Measurements from ENCODE around the gene TRPV3.

The TRPV3 gene

DNA sequence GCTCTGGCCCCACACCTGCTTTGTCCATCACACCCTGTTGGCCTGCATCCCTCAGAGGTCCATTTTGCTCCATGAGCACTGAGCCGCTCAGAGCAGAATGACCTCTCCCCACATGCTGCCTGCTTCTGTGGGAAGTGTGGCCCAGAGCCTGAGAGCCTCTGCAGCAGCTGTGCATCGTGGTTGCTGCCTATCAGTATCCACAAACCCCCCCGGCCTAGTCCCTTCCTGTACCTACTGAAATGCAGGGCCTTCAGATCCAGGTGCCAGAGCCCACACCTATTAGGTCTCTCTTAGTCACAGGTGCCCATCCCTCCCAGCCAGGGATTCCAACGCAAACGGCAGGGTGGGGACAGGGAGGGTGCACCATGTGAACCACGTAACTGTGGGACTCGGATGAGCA is 16.6 kb upstream of the TRPV3 start:
- DNase-seq: no peak
- no peaks in the 10 kb centered on the region for H3K4me1 ChIP-seq (ENCODE audit: insufficient read depth, low read length)
- TF ChIP-seq, protein P1, sequence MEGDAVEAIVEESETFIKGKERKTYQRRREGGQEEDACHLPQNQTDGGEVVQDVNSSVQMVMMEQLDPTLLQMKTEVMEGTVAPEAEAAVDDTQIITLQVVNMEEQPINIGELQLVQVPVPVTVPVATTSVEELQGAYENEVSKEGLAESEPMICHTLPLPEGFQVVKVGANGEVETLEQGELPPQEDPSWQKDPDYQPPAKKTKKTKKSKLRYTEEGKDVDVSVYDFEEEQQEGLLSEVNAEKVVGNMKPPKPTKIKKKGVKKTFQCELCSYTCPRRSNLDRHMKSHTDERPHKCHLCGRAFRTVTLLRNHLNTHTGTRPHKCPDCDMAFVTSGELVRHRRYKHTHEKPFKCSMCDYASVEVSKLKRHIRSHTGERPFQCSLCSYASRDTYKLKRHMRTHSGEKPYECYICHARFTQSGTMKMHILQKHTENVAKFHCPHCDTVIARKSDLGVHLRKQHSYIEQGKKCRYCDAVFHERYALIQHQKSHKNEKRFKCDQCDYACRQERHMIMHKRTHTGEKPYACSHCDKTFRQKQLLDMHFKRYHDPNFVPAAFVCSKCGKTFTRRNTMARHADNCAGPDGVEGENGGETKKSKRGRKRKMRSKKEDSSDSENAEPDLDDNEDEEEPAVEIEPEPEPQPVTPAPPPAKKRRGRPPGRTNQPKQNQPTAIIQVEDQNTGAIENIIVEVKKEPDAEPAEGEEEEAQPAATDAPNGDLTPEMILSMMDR (IDR thresholded peaks at IDR 0.05; ENCODE audit: borderline replicate concordance, extremely low read depth, low read length, poor library complexity, severe bottlenecking): no peak
- TF ChIP-seq EZH2 (IDR thresholded peaks at IDR 0.05; ENCODE audit: borderline replicate concordance, low read depth, low read length, severe bottlenecking): no peak
- no peak overlapping the region for H2AFZ ChIP-seq (ENCODE audit: low read depth, low read length)
- no peak overlapping the region for H3K4me2 ChIP-seq (ENCODE audit: insufficient read depth, low read length)
- H3K9me3 ChIP-seq (ENCODE audit: insufficient read depth, low read length, severe bottlenecking): no peaks in the 10 kb centered on the region
- no peaks in the 10 kb centered on the region for H3K36me3 ChIP-seq (ENCODE audit: insufficient read depth, low read length)
- no peaks in the 10 kb centered on the region for H3K79me2 ChIP-seq (ENCODE audit: insufficient read depth, low read length)
- H3K4me3 ChIP-seq (ENCODE audit: low read depth in 1 of 2, low read length in 2 of 2): no peak overlapping the region
- no peaks in the 10 kb centered on the region for H4K20me1 ChIP-seq (ENCODE audit: insufficient read depth, low read length)
- ATAC-seq (ENCODE audit: insufficient read depth, low read depth): no peak
- no peak overlapping the region for H3K27ac ChIP-seq (ENCODE audit: low read length)
- H3K9ac ChIP-seq (ENCODE audit: low read depth, low read length): no peak overlapping the region
- no peaks in the 10 kb centered on the region for H3K27me3 ChIP-seq (ENCODE audit: insufficient read depth, low read length, poor library complexity)

DNA sequence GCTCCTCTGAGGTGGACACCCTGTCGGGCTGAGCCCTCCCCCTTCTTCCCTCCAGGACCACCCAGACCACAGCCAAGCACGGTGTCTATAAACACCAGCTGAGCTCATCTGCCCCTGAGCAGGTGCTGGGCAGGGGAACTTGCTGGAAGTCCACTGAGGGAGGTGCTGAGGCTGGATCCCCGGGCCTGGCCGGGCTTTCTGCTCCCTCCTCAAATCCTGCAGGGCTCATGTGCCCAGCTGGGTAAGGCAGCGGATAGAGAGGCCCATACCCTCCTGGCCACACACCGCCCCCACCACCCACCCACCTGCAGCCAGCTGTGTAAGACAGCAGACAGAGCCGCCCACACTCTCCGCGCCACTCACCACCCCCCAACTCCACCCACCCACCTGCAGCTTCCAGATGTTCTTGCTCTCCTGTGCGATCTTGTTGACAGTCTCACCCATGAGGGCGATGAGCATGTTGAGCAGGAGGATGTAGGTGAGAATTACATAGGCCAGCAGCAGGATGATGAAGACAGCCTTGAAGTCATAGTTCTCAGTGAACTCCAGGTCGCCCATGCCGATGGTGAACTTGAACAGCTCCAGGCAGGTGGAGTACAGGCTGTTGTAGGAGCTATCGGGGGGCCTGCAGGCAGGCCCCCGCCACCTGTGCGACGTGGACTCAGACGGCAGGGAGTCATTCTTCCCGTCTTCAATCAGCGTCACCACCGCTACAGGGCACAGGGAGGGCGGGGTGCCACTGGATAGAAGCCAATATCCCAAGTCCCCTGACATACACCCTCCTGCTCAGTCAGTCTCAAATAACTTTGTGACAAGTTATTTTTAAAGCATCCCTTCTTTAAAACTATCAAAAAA is 15.9 kb upstream of the TRPV3 start:
- H3K4me3 ChIP-seq (ENCODE audit: low read depth in 1 of 2, low read length in 2 of 2): no peak overlapping the region
- H3K27ac ChIP-seq (ENCODE audit: low read length): no peak overlapping the region
- H3K79me2 ChIP-seq (ENCODE audit: insufficient read depth, low read length): no peaks in the 10 kb centered on the region
- H3K9me3 ChIP-seq (ENCODE audit: insufficient read depth, low read length, severe bottlenecking): no peaks in the 10 kb centered on the region
- ATAC-seq (ENCODE audit: insufficient read depth, low read depth): no peak
- no peaks in the 10 kb centered on the region for H4K20me1 ChIP-seq (ENCODE audit: insufficient read depth, low read length)
- no peaks in the 10 kb centered on the region for H3K4me1 ChIP-seq (ENCODE audit: insufficient read depth, low read length)
- DNase-seq: no peak
- no peak overlapping the region for H2AFZ ChIP-seq (ENCODE audit: low read depth, low read length)
- no peaks in the 10 kb centered on the region for H3K36me3 ChIP-seq (ENCODE audit: insufficient read depth, low read length)
- H3K9ac ChIP-seq (ENCODE audit: low read depth, low read length): no peak overlapping the region
- TF ChIP-seq, protein P1 (IDR thresholded peaks at IDR 0.05; ENCODE audit: borderline replicate concordance, extremely low read depth, low read length, poor library complexity, severe bottlenecking): no peak
- no peak for TF ChIP-seq EZH2 (IDR thresholded peaks at IDR 0.05; ENCODE audit: borderline replicate concordance, low read depth, low read length, severe bottlenecking)
- no peak overlapping the region for H3K4me2 ChIP-seq (ENCODE audit: insufficient read depth, low read length)
- H3K27me3 ChIP-seq (ENCODE audit: insufficient read depth, low read length, poor library complexity): no peaks in the 10 kb centered on the region

- no peaks in the 10 kb centered on the region for H3K79me2 ChIP-seq (ENCODE audit: insufficient read depth, low read length)
- no peaks in the 10 kb centered on the region for H3K4me1 ChIP-seq (ENCODE audit: insufficient read depth, low read length)
- no peaks in the 10 kb centered on the region for H3K9me3 ChIP-seq (ENCODE audit: insufficient read depth, low read length, severe bottlenecking)
- H3K4me3 ChIP-seq (ENCODE audit: low read depth in 1 of 2, low read length in 2 of 2): no peak overlapping the region
- no peak overlapping the region for H3K4me2 ChIP-seq (ENCODE audit: insufficient read depth, low read length)
- H3K36me3 ChIP-seq (ENCODE audit: insufficient read depth, low read length): no peaks in the 10 kb centered on the region
- no peak overlapping the region for H2AFZ ChIP-seq (ENCODE audit: low read depth, low read length)
- no peak overlapping the region for H3K27ac ChIP-seq (ENCODE audit: low read length)
- TF ChIP-seq, protein P1 (IDR thresholded peaks at IDR 0.05; ENCODE audit: borderline replicate concordance, extremely low read depth, low read length, poor library complexity, severe bottlenecking): no peak
- TF ChIP-seq EZH2 (IDR thresholded peaks at IDR 0.05; ENCODE audit: borderline replicate concordance, low read depth, low read length, severe bottlenecking): no peak
- no peaks in the 10 kb centered on the region for H3K27me3 ChIP-seq (ENCODE audit: insufficient read depth, low read length, poor library complexity)
- ATAC-seq (ENCODE audit: insufficient read depth, low read depth) (no peak), DNase-seq (no peak)
- H4K20me1 ChIP-seq (ENCODE audit: insufficient read depth, low read length): no peaks in the 10 kb centered on the region
- H3K9ac ChIP-seq (ENCODE audit: low read depth, low read length): no peak overlapping the region
Observed at GRCh38 chr17:3572231-3572630, 14.6 kb upstream of the TRPV3 start.

Data from DND-41 (cell line).